ENCODE results near the gene BBS9. TPM values are rescaled to one million over a fixed set of nuclear protein-coding genes. Genes with fewer than 3 reads are reported as not detected.

The BBS9 gene
- total RNA-seq, 1 donor from 2014 or later, result 31.2 TPM

DNA sequence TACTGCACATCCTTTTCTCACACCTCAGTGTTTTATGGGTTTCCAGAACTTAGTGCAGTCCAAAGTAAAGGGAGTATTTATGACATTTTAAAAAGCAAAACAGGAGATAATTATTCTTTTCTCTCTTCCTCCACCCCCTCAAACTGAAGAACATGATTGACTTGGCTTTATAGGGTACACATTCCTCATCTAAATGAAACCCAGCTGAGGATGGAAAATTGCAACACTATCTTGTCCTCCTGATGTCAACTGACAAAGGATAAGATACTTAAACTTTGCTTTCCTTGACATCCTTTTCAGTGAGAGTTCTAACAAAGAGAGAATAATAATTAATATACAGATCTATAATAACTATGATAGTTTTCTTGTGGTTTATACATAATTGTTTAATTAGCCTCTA, 299.1 kb downstream of the BBS9 start:
- Histone ChIP-seq H3K27me3 (no peaks in the 10 kb centered on the region), H3K4me3 (no peak overlapping the region), H3K4me1 (no peaks in the 10 kb centered on the region), H3K27ac (no peak overlapping the region), H3K36me3 (no peaks in the 10 kb centered on the region), H3K9me3 (no peaks in the 10 kb centered on the region)
- intact Hi-C loops (cut with DNase I), result no loop called here
- no peak for TF ChIP-seq POLR2A (IDR thresholded peaks at IDR 0.05)
- TF ChIP-seq POLR2AphosphoS5 (IDR thresholded peaks at IDR 0.05; ENCODE audit: insufficient read depth in 1 of 2, low read depth in 1 of 2), result peak in 1 of 2 donors; percentile 23
- DNase-seq (ENCODE audit: extremely low spot score in 2 of 2), result no peak

DNA sequence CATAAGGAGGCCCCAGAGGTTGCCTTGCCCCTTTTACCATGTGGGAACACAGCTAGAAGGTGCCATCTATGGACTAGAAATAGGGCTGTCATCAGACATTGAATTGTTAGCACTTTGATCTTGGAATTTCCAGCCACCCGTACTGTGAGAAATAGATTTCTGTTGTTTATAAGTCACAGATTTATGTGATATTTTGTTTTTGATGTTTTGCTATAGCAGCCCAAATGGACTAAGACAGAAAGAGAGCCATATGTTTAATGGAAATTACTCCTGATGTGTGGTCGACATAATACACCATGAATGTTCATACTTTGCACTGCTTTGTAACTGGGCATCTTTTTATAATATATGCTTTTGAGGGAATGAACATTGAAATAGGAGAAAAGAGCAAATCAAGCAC, 302.2 kb downstream of the BBS9 start:
- Histone ChIP-seq H3K4me1 (no peaks in the 10 kb centered on the region), H3K4me3 (no peak overlapping the region), H3K27ac (no peak overlapping the region), H3K27me3 (no peaks in the 10 kb centered on the region), H3K9me3 (no peaks in the 10 kb centered on the region), H3K36me3 (no peaks in the 10 kb centered on the region)
- intact Hi-C loops (cut with DNase I), result no loop called here
- DNase-seq (ENCODE audit: extremely low spot score in 2 of 2), result no peak
- TF ChIP-seq, protein P1, sequence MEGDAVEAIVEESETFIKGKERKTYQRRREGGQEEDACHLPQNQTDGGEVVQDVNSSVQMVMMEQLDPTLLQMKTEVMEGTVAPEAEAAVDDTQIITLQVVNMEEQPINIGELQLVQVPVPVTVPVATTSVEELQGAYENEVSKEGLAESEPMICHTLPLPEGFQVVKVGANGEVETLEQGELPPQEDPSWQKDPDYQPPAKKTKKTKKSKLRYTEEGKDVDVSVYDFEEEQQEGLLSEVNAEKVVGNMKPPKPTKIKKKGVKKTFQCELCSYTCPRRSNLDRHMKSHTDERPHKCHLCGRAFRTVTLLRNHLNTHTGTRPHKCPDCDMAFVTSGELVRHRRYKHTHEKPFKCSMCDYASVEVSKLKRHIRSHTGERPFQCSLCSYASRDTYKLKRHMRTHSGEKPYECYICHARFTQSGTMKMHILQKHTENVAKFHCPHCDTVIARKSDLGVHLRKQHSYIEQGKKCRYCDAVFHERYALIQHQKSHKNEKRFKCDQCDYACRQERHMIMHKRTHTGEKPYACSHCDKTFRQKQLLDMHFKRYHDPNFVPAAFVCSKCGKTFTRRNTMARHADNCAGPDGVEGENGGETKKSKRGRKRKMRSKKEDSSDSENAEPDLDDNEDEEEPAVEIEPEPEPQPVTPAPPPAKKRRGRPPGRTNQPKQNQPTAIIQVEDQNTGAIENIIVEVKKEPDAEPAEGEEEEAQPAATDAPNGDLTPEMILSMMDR (IDR thresholded peaks at IDR 0.05), result no peak
- TF ChIP-seq POLR2A (IDR thresholded peaks at IDR 0.05) (no peak), POLR2AphosphoS5 (IDR thresholded peaks at IDR 0.05; ENCODE audit: insufficient read depth in 1 of 2, low read depth in 1 of 2) (no peak)

DNA sequence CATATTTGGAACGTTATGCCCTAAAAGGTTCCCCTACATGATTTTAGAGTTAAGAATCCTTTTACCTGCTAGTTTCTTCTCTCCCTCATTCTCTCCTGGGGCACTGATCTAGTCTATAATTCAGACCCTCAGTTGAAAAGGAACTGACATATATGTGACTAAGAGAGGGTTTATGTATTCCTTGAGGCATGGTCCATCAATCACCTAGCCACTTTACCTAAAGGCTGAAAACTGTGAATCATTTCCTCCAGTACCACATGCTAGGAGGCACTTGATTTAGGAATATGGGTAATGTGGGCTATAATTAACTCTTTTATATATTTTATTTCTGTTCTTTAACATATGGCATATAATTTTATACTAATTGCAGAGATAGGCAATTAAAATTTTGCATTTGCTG, 303.5 kb downstream of the BBS9 start:
- DNase-seq (ENCODE audit: extremely low spot score in 2 of 2), result no peak
- Histone ChIP-seq H3K27me3 (no peaks in the 10 kb centered on the region), H3K9me3 (no peaks in the 10 kb centered on the region), H3K36me3 (no peaks in the 10 kb centered on the region), H3K27ac (no peak overlapping the region), H3K4me3 (no peak overlapping the region), H3K4me1 (no peaks in the 10 kb centered on the region)
- TF ChIP-seq POLR2A (IDR thresholded peaks at IDR 0.05) (no peak), POLR2AphosphoS5 (IDR thresholded peaks at IDR 0.05; ENCODE audit: insufficient read depth in 1 of 2, low read depth in 1 of 2) (no peak)
- TF ChIP-seq, protein P1 (IDR thresholded peaks at IDR 0.05), result no peak
- intact Hi-C loops (cut with DNase I), result no loop called here

DNA sequence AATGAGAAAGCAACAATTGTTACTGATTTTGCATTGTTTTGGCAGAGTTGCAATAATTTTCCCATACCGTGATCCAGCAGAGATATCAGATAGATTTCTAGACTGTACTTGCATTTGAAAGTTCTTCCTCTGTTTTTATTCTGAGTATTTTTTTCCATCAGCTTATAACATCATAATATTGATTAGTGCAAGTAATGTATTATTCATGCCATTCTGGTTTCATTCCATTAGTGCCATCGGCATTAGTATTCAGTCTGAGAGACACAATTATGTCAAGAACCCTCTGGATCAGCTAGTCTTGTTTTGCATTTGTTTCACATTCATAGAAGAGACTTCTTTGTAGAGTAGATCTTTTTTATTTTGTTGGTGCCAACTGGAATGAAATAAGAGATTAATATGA, 304.0 kb downstream of the BBS9 start:
- TF ChIP-seq POLR2A (IDR thresholded peaks at IDR 0.05) (no peak), POLR2AphosphoS5 (IDR thresholded peaks at IDR 0.05; ENCODE audit: insufficient read depth in 1 of 2, low read depth in 1 of 2) (no peak)
- TF ChIP-seq, protein P1 (IDR thresholded peaks at IDR 0.05), result no peak
- H3K36me3 ChIP-seq, result no peaks in the 10 kb centered on the region
- no peak overlapping the region for H3K27ac ChIP-seq
- H3K9me3 ChIP-seq, result no peaks in the 10 kb centered on the region
- H3K4me3 ChIP-seq, result no peak overlapping the region
- no peaks in the 10 kb centered on the region for H3K27me3 ChIP-seq
- no peak for DNase-seq (ENCODE audit: extremely low spot score in 2 of 2)
- intact Hi-C loops (cut with DNase I), result no loop called here
- H3K4me1 ChIP-seq, result no peaks in the 10 kb centered on the region

DNA sequence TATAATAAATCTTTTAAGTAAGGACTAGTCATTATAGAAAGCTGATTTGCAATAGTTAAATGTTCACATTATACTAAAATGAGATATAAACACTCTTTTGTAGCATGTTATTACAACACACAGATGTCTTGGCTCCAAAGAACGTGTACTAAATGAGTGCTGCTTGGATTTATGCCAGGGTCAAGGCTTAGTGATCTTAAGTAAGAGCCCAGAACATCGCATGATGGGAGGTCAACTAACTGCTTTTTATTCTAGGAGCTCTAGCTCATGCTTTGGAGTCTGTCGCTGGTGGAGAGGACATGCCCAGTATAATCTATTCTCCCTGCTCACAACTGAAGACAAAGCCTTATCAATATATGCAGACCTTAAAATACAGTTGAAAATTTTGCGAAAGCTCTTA, 315.1 kb downstream of the BBS9 start:
- TF ChIP-seq, protein P1 (IDR thresholded peaks at IDR 0.05), result no peak
- TF ChIP-seq POLR2AphosphoS5 (IDR thresholded peaks at IDR 0.05; ENCODE audit: insufficient read depth in 1 of 2, low read depth in 1 of 2) (no peak), POLR2A (IDR thresholded peaks at IDR 0.05) (no peak)
- no peak for DNase-seq (ENCODE audit: extremely low spot score in 2 of 2)
- intact Hi-C loops (cut with DNase I), result no loop called here
- H3K27me3 ChIP-seq, result no peaks in the 10 kb centered on the region
- no peak overlapping the region for H3K27ac ChIP-seq
- H3K36me3 ChIP-seq, result no peaks in the 10 kb centered on the region
- H3K9me3 ChIP-seq, result no peaks in the 10 kb centered on the region
- H3K4me1 ChIP-seq, result peaks cover 16% of the 10 kb centered on the region
- no peak overlapping the region for H3K4me3 ChIP-seq
